Neural crest cell (in vitro differentiated cells): ENCODE measurements around the gene PCBP3. TPM values are rescaled to one million over a fixed set of nuclear protein-coding genes. Genes with fewer than 3 reads are reported as not detected.

Source experiments
- DNase-seq: peaks from one replicate; pipeline ENCODE4 v3.0.0; 2021; ENCODE audit warnings: low read depth, mixed read lengths, low spot score
- H3K27ac Mint-ChIP-seq: one replicate; pipeline ENCODE4 v1.8.0; 2021; ENCODE audit warnings: mild to moderate bottlenecking, mixed read lengths; ENCODE audit not compliant: unreplicated experiment
- H3K27me3 Mint-ChIP-seq: 2 replicates; pipeline ENCODE4 v1.8.0; 2021; ENCODE audit warnings: low read depth, mild to moderate bottlenecking, mixed read lengths
- H3K36me3 Mint-ChIP-seq: 2 replicates; pipeline ENCODE4 v1.8.0; 2021; ENCODE audit warnings: low read depth, mild to moderate bottlenecking, mixed read lengths
- H3K4me1 Mint-ChIP-seq: 2 replicates; pipeline ENCODE4 v1.8.0; 2021; ENCODE audit warnings: mixed read lengths
- H3K4me3 Mint-ChIP-seq: one replicate; pipeline ENCODE4 v1.8.0; 2021; ENCODE audit warnings: mild to moderate bottlenecking, mixed read lengths
- H3K9me3 Mint-ChIP-seq: 2 replicates; pipeline ENCODE4 v1.8.0; 2021; ENCODE audit warnings: mixed read lengths
- total RNA-seq: library from RNA; stranded (reverse); gene quantifications from 2 replicates; pipeline ENCODE4 v1.2.1, GENCODE V29; 2021
- TF ChIP-seq, protein P1 (sequence below): fragments of 200-600 bp; sonication (generic); conservative IDR thresholded peaks from 2 replicates; pipeline ENCODE4 v1.5.0; 2021; ENCODE audit warnings: antibody characterized with exemption, mild to moderate bottlenecking

Gene PCBP3
- total RNA-seq, 1 donor from 2014 or later = 5.1 TPM

DNA sequence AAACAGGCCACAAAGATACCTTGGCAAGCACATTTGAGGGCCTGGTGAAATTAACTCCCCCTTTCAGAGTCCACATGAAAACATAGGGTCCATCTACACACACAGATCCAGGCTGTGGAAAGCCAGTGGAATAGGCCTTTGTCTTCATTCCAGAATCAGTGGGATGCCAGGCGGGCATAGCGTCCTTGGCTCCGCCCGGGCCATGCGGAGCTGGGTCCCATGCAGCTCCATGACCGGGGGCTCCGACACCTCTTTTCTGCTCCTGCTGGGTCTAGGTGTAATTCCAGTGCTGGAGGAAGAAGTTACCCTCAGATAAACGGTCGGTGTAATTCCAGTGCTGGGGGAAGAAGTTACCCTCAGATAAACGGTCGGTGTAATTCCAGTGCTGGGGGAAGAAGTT, 274.5 kb downstream of the PCBP3 start:
- TF ChIP-seq, protein P1, sequence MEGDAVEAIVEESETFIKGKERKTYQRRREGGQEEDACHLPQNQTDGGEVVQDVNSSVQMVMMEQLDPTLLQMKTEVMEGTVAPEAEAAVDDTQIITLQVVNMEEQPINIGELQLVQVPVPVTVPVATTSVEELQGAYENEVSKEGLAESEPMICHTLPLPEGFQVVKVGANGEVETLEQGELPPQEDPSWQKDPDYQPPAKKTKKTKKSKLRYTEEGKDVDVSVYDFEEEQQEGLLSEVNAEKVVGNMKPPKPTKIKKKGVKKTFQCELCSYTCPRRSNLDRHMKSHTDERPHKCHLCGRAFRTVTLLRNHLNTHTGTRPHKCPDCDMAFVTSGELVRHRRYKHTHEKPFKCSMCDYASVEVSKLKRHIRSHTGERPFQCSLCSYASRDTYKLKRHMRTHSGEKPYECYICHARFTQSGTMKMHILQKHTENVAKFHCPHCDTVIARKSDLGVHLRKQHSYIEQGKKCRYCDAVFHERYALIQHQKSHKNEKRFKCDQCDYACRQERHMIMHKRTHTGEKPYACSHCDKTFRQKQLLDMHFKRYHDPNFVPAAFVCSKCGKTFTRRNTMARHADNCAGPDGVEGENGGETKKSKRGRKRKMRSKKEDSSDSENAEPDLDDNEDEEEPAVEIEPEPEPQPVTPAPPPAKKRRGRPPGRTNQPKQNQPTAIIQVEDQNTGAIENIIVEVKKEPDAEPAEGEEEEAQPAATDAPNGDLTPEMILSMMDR = no peak
- Mint-ChIP-seq H3K4me3 (no peak overlapping the region), H3K27me3 (no peaks in the 10 kb centered on the region), H3K36me3 (peaks cover 3% of the 10 kb centered on the region), H3K27ac (no peak overlapping the region), H3K4me1 (no peaks in the 10 kb centered on the region), H3K9me3 (no peaks in the 10 kb centered on the region)
- DNase-seq = no peak

DNA sequence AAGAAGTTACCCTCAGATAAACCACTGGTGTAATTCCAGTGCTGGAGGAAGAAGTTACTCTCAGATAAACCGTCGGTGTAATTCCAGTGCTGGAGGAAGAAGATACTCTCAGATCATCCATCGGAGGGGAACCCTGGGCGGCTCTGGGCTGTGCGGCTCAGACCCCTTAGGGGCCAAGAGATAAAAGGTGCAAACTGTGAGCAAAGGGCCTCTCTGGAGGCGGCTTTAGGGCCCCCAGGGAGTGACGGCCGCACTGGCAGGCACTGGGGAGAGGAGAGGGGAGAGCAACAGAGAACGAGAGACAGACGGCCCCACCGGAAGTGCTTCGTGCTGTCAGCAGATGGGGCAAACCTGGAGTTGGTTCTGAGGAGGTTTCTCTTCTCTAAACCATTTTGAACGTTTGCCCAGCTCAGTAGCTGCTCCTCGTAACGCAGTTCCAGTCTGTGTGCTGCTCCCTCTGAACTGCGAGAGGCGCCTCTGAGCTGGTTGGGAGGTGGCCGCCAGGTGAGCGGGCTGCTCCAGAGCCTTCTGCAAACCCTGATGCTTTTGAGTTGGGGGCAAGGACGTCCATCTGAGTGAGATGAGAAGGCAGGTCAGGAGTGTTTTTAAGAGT, 275.4 kb downstream of the PCBP3 start:
- TF ChIP-seq, protein P1 = no peak
- no peaks in the 10 kb centered on the region for H3K27me3 Mint-ChIP-seq
- no peak for DNase-seq
- no peaks in the 10 kb centered on the region for H3K4me1 Mint-ChIP-seq
- H3K4me3 Mint-ChIP-seq = no peak overlapping the region
- H3K36me3 Mint-ChIP-seq = peaks cover 3% of the 10 kb centered on the region
- H3K9me3 Mint-ChIP-seq = no peaks in the 10 kb centered on the region
- H3K27ac Mint-ChIP-seq = no peak overlapping the region

DNA sequence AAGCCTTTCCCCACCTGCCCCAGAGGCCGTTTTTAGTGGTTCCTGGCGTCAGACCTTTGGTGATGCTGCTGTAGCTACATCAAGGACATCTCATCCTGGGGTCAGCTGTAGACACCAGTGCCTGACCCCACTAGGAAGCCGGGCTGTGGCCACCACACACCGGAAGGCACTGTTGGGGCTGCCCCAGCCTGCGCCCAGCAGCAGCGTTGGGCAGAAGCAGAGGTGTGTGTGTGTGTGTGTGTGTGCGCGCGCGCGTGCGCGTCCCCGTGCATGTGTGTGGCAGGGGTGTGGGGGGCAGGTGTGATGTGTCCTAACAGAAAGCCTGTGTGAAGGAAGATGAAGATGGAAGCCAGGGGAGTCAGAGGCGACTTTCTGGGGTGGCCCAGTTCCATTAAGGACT, 276.1 kb downstream of the PCBP3 start:
- no peaks in the 10 kb centered on the region for H3K4me1 Mint-ChIP-seq
- TF ChIP-seq, protein P1 = no peak
- H3K9me3 Mint-ChIP-seq = no peaks in the 10 kb centered on the region
- peaks cover 3% of the 10 kb centered on the region for H3K36me3 Mint-ChIP-seq
- no peak for DNase-seq
- H3K4me3 Mint-ChIP-seq = no peak overlapping the region
- H3K27ac Mint-ChIP-seq = no peak overlapping the region
- no peaks in the 10 kb centered on the region for H3K27me3 Mint-ChIP-seq

DNA sequence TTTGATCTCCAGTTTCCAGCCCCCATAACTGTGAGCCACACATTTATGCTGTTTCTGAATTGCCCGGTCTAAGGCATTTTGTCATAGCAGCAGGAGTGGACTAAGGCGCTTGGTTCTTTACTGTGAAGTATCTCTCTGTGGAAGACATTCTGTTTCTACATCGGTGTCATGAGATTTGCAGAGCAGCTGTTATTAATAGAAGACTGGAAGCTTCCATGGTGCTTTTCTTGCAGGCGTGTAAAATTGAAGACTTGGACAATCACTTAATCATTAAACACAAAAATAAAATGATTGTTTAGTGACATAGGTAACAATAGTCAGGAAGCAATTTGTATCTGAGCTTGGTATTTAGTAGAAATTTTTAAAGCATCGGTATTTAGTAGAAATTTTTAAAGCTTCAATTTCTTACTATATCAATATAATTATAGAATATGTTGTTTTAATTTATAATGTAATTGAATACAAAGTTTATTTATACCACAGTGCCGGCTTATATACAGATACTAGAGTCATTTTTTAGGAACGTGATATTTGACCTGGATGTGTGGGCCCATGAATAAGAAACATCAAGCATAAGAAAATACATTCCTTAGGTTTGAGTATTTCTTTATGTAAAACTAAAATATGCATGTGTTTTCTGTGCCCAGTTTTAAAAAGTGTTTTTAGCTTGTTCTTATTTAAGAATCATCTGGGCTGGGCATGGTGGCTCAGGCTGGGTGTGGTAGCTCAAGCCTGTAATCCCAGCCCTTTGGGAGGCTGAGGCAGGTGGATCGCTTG, 277.5 kb downstream of the PCBP3 start:
- Mint-ChIP-seq H3K27me3 (no peaks in the 10 kb centered on the region), H3K4me1 (no peaks in the 10 kb centered on the region), H3K4me3 (no peak overlapping the region), H3K9me3 (no peaks in the 10 kb centered on the region), H3K27ac (no peak overlapping the region), H3K36me3 (peaks cover 3% of the 10 kb centered on the region)
- TF ChIP-seq, protein P1 = no peak
- no peak for DNase-seq

DNA sequence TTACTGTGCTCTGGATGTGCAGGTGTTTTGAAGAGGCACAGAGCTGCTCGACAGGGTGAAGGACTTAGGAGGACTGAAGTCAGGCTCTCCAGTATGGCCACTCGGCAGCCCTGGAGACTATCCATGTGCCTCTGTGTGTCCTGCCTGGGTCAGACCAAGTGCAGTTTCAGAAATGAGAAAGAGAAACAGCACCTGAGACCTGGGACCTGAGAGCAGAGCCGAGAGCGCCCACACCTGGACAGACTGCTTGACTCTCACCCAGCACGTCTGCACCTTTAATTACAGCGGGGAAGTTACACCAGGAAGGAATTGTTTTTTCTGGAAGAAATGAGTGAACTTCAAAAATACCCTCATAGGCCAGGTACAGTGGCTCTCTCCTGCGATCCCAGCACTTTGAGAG, 278.4 kb downstream of the PCBP3 start:
- H3K36me3 Mint-ChIP-seq = peaks cover 3% of the 10 kb centered on the region
- H3K9me3 Mint-ChIP-seq = no peaks in the 10 kb centered on the region
- H3K27me3 Mint-ChIP-seq = no peaks in the 10 kb centered on the region
- TF ChIP-seq, protein P1 = no peak
- no peaks in the 10 kb centered on the region for H3K4me1 Mint-ChIP-seq
- no peak overlapping the region for H3K27ac Mint-ChIP-seq
- no peak for DNase-seq
- H3K4me3 Mint-ChIP-seq = no peak overlapping the region
